GM21367 (cell line): ENCODE measurements around the gene PDE4C.

Source experiments
- ATAC-seq: cut with Tn5 transposase; IDR thresholded peaks from one replicate; pipeline ENCODE4 v1.9.1; 2021; ENCODE audit not compliant: unreplicated experiment

The PDE4C gene

GRCh38 chr19:18198374-18198773 lies 27.9 kb downstream of the PDE4C start:
- ATAC-seq, result no peak

DNA sequence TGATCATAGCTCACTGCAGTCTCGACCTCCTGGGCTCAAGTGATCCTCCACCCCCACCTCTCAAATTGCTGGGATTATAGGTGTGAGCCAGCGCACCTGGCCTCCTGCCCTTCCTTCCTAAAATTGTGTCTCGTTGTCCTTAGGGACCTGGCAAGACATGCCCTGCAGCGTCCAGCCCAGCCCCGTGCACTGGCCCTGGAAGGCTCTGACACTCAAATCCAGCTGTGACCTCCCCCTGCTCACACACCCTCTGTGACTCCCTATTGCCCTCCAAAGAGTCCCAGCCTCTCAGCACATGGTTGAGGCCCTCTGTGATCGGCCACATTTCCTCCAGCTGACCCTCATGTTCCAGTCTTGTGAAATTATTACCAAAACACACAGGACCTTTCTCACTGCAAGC lies 28.3 kb downstream of the PDE4C start:
- no peak for ATAC-seq

GRCh38 chr19:18197306-18197705 lies 28.9 kb downstream of the PDE4C start:
- ATAC-seq, result no peak

- ATAC-seq, result no peak
Observed at GRCh38 chr19:18196511-18196845, 29.8 kb downstream of the PDE4C start.

- no peak for ATAC-seq
Observed at GRCh38 chr19:18194554-18195238, 31.5 kb downstream of the PDE4C start.

- no peak for ATAC-seq
Observed at GRCh38 chr19:18194181-18194530, 32.1 kb downstream of the PDE4C start.

DNA sequence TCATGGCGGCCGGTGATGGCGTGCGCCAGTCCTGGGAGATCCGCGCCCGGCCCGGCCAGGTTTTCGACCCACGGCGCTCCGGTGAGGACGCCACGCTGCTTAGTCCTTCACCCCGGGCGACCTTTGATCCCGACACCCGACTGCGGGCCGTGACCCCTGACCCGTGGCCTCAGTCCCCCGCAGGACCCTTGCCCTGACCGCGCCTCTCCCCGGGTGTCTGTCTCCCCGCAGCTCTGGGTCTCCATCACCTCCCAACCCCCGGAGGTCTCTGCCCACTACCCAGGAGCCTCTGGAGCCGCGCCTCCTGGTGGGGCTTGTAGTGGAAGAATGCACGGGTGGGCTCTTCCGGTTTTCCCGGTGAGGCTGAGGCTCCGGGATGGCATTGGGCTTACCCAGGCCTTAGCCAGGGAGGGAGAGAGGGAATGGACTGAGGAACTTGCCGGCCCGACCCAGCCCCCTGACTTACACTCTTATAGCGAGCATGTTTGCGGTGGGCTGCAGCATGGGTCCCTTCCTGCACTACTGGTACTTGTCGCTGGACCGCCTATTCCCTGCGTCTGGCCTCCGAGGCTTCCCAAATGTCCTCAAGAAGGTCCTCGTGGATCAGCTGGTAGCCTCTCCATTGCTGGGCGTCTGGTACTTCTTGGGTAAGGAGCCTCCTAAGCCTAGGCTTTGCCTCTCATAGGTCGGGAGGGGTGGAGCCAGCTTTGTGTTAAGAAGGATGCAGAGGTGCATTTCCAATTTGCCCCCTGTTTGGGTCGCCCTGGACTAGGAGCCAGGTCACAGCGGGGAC lies 32.7 kb downstream of the PDE4C start:
- peak; percentile 10 for ATAC-seq

DNA sequence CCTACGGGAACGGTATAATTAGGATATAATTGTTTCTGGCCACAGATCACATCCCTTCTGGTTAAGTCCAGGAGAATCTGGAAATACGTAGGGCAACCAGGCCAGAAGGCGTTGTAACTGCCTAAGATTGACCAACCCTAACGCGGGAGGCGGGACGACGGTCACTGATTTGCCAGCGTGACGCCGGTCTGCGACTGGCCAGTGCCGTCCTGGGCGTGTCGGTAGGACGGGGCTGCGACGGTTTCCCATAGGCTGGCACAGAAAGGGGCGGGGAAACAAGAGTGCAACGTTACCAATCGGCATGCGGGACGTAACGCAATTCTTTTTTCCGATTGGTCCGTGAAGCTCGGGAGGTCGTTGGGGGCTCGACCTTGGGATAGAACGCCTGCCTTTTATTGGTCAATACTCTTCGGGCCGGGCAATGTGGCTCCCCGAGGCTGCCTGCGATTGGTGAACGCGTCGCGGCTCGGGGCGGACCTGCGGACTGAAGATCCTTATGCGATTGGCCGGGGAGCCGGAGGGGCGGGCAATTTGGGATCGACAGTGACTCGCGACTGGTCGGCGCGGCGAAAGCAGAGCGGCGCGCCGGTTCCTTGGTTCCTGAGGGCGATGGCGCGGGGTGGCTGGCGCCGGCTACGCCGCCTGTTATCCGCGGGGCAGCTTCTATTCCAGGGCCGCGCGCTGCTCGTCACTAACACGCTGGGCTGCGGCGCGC lies 33.4 kb downstream of the PDE4C start, which contains the start of gene MPV17L2:
MPV17L2 (plus strand) TSS at position 546 of the 715 bp plus-strand sequence; CDS start at position 610, 64 bp downstream.
- peak; percentile 66 for ATAC-seq

DNA sequence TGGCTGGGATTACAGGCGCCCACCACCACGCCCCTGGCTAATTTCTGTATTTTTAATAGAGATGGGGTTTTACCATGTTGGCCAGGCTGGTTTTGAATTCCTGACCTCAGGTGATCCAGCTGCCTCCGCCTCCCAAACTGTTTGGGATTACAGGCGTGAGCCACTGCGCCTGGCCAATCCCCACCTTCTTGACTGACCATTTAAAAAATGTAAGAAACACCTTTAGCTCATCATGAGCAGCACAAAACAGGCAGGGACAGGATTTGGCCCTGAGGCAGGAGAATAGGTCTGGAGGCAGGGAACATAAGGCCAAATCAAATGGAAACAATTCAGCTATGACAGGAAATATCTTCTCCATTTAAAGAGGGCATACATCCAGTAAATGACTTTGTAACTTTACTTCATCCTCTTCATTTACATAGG lies 34.6 kb downstream of the PDE4C start:
- no peak for ATAC-seq

- ATAC-seq, result no peak
Observed at GRCh38 chr19:18190278-18190677, 36.0 kb downstream of the PDE4C start.

- ATAC-seq, result no peak
Observed at GRCh38 chr19:18185538-18185937, 40.7 kb downstream of the PDE4C start.

DNA sequence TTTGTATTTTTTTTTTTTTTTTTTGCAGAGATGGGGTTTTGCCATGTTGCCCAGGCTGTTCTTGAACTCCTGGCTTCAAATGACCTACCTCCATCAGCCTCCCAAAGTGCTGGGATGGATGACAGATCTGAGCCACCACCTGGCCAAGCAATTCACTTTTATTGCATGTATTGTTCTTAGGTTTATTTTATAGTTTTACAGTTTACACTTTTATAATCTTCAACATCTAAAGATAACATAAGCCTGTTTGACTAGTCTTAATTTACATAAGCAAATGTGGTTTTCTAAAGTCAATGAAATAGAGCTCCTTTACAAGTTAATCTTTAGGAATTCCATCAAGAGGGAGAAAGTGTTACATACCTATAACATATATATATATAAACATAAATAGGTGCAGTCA lies 42.7 kb downstream of the PDE4C start:
- ATAC-seq, result no peak

- no peak for ATAC-seq
Observed at GRCh38 chr19:18179957-18180356, 46.3 kb downstream of the PDE4C start.

GRCh38 chr19:18176367-18177310 lies 49.6 kb downstream of the PDE4C start:
- no peak for ATAC-seq

- no peak for ATAC-seq
Observed at GRCh38 chr19:18174983-18175382, 51.3 kb downstream of the PDE4C start.
